Osteocyte (in vitro differentiated cells): ENCODE results near the gene SCN5A. TPM values are rescaled to one million over a fixed set of nuclear protein-coding genes. Genes with fewer than 3 reads are reported as not detected.
A peak's percentile ranks its signal among the peaks of the same experiment; 100 is the strongest.

Experiments used
- DNase-seq: peaks from one replicate; pipeline ENCODE4 v3.0.0; 2021; ENCODE audit warnings: mixed read lengths; ENCODE audit not compliant: unreplicated experiment; ENCODE audit errors: extremely low spot score
- H3K27ac Mint-ChIP-seq: one replicate; pipeline ENCODE4 v1.8.0; 2021; ENCODE audit warnings: mild to moderate bottlenecking, mixed read lengths; ENCODE audit not compliant: unreplicated experiment
- H3K27me3 Mint-ChIP-seq: one replicate; pipeline ENCODE4 v1.8.0; 2021; ENCODE audit warnings: mixed read lengths; ENCODE audit not compliant: unreplicated experiment
- H3K36me3 Mint-ChIP-seq: one replicate; pipeline ENCODE4 v1.8.0; 2021; ENCODE audit warnings: mixed read lengths; ENCODE audit not compliant: unreplicated experiment
- H3K4me1 Mint-ChIP-seq: one replicate; pipeline ENCODE4 v1.8.0; 2021; ENCODE audit warnings: mixed read lengths; ENCODE audit not compliant: unreplicated experiment
- H3K4me3 Mint-ChIP-seq: one replicate; pipeline ENCODE4 v1.8.0; 2021; ENCODE audit warnings: mild to moderate bottlenecking, moderate library complexity, mixed read lengths; ENCODE audit not compliant: unreplicated experiment
- H3K9me3 Mint-ChIP-seq: one replicate; pipeline ENCODE4 v1.8.0; 2021; ENCODE audit warnings: mixed read lengths; ENCODE audit not compliant: unreplicated experiment
- total RNA-seq: library from RNA; stranded (reverse); gene quantifications from 2 replicates; pipeline ENCODE4 v1.2.1, GENCODE V29; 2021
- TF ChIP-seq, protein P1 (sequence below): fragments of 200-600 bp; sonication (generic); IDR thresholded peaks from 2 replicates; pipeline ENCODE4 v1.5.0; 2021; ENCODE audit warnings: antibody characterized with exemption, mild to moderate bottlenecking, moderate library complexity

The SCN5A gene
- total RNA-seq, 1 donor from 2014 or later, result not detected

DNA sequence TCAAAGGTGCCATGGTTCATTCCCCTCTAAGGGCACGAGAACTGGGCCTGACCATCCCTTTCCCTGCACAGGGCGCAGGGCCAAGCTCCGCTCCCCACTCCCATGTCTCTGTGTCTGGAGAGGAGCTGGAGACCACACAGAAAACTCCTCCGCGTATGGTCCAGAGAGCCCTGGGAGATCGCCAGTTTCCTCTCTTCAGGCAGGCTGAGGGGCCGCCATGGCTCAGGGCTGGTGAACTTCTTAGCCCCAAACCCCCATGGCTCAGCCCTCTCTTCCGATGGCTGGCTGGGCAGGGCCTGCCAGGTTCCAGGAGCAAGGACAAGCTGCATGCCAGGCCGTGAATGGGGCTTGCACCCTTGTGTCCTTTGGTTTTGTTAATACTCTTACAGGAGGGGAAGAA is 100.4 kb downstream of the SCN5A start:
- no peak overlapping the region for H3K27ac Mint-ChIP-seq

GRCh38 chr3:38548154-38548931 is 101.1 kb downstream of the SCN5A start:
- Mint-ChIP-seq H3K9me3 (no peaks in the 10 kb centered on the region), H3K4me1 (no peaks in the 10 kb centered on the region), H3K27me3 (peaks cover 16% of the 10 kb centered on the region), H3K36me3 (no peaks in the 10 kb centered on the region), H3K27ac (no peak overlapping the region), H3K4me3 (no peak overlapping the region)
- TF ChIP-seq, protein P1, sequence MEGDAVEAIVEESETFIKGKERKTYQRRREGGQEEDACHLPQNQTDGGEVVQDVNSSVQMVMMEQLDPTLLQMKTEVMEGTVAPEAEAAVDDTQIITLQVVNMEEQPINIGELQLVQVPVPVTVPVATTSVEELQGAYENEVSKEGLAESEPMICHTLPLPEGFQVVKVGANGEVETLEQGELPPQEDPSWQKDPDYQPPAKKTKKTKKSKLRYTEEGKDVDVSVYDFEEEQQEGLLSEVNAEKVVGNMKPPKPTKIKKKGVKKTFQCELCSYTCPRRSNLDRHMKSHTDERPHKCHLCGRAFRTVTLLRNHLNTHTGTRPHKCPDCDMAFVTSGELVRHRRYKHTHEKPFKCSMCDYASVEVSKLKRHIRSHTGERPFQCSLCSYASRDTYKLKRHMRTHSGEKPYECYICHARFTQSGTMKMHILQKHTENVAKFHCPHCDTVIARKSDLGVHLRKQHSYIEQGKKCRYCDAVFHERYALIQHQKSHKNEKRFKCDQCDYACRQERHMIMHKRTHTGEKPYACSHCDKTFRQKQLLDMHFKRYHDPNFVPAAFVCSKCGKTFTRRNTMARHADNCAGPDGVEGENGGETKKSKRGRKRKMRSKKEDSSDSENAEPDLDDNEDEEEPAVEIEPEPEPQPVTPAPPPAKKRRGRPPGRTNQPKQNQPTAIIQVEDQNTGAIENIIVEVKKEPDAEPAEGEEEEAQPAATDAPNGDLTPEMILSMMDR, result no peak
- DNase-seq, result peak; percentile 81

More for the DNA sequence above, 100.4 kb downstream of the SCN5A start:
- Mint-ChIP-seq H3K9me3 (peaks cover 5% of the 10 kb centered on the region), H3K4me1 (no peaks in the 10 kb centered on the region), H3K27me3 (peaks cover 19% of the 10 kb centered on the region), H3K4me3 (no peak overlapping the region), H3K36me3 (no peaks in the 10 kb centered on the region)
- peak; percentile 71 for DNase-seq
- TF ChIP-seq, protein P1, result no peak

- DNase-seq, result peak; percentile 46
- Mint-ChIP-seq H3K9me3 (no peaks in the 10 kb centered on the region), H3K36me3 (no peaks in the 10 kb centered on the region), H3K27me3 (peaks cover 16% of the 10 kb centered on the region), H3K4me1 (no peaks in the 10 kb centered on the region), H3K27ac (no peak overlapping the region), H3K4me3 (no peak overlapping the region)
- TF ChIP-seq, protein P1, result no peak
These were observed 103.5 kb downstream of the SCN5A start for GRCh38 chr3:38545983-38546382.

GRCh38 chr3:38545550-38545949 is 103.9 kb downstream of the SCN5A start:
- Mint-ChIP-seq H3K4me1 (no peaks in the 10 kb centered on the region), H3K9me3 (no peaks in the 10 kb centered on the region), H3K27me3 (peaks cover 16% of the 10 kb centered on the region), H3K36me3 (no peaks in the 10 kb centered on the region), H3K4me3 (no peak overlapping the region), H3K27ac (no peak overlapping the region)
- TF ChIP-seq, protein P1, result no peak
- peak; percentile 60 for DNase-seq

DNA sequence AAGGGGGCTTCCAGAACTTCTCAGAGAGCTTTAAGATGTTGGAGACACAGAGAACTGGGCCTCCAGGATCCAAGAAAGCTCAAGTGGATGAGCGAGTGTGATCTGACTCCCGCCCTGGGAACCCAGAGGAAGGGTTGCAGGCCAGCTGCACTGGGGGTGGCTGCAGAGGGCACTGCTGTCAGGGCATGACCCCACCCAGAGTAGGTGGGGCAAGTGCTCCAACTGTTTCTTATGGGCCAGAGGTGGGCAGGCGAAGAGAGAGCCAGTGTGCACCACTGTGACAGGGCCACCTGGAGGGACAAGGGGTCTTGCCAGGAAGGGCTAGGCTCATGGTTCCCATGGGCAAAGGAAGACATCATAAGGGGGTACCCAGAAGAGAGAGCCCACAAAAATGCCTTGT is 104.6 kb downstream of the SCN5A start:
- no peaks in the 10 kb centered on the region for H3K9me3 Mint-ChIP-seq
- peak; percentile 57 for DNase-seq
- H3K27ac Mint-ChIP-seq, result no peak overlapping the region
- no peaks in the 10 kb centered on the region for H3K36me3 Mint-ChIP-seq
- no peaks in the 10 kb centered on the region for H3K4me1 Mint-ChIP-seq
- peaks cover 16% of the 10 kb centered on the region for H3K27me3 Mint-ChIP-seq
- H3K4me3 Mint-ChIP-seq, result no peak overlapping the region
- TF ChIP-seq, protein P1, result no peak
